HG03039 (cell line): ENCODE data around the gene CYTH2.

Experiments used
- ATAC-seq: cut with Tn5 transposase; IDR thresholded peaks from one replicate; pipeline ENCODE4 v1.9.1; 2021; ENCODE audit warnings: mild to moderate bottlenecking, moderate library complexity; ENCODE audit not compliant: unreplicated experiment

The CYTH2 gene

GRCh38 chr19:48469289-48469881, at the start of gene CYTH2:
CYTH2 (plus strand) TSS chr19:48469369; CDS start chr19:48469508, 139 bp downstream.
- ATAC-seq, result peak; percentile 26

GRCh38 chr19:48421548-48421947, 47.6 kb upstream of the CYTH2 start:
- ATAC-seq, result no peak

- ATAC-seq, result no peak
These were observed 44.4 kb upstream of the CYTH2 start for GRCh38 chr19:48424694-48425219.

GRCh38 chr19:48428670-48429069, 40.5 kb upstream of the CYTH2 start:
- ATAC-seq, result no peak

GRCh38 chr19:48433337-48433736, 35.8 kb upstream of the CYTH2 start:
- no peak for ATAC-seq

- no peak for ATAC-seq
These were observed 32.6 kb upstream of the CYTH2 start for GRCh38 chr19:48436586-48436985.

GRCh38 chr19:48441360-48442050, 27.7 kb upstream of the CYTH2 start:
- no peak for ATAC-seq

GRCh38 chr19:48442116-48443035, 26.8 kb upstream of the CYTH2 start:
- no peak for ATAC-seq

- ATAC-seq, result no peak
These were observed 25.9 kb upstream of the CYTH2 start for GRCh38 chr19:48443256-48443655.

- no peak for ATAC-seq
These were observed 25.4 kb upstream of the CYTH2 start for GRCh38 chr19:48443731-48444128.

- no peak for ATAC-seq
These were observed 24.8 kb upstream of the CYTH2 start for GRCh38 chr19:48444129-48444935.

- no peak for ATAC-seq
These were observed 24.3 kb upstream of the CYTH2 start for GRCh38 chr19:48444936-48445200.

GRCh38 chr19:48445256-48445605, 23.9 kb upstream of the CYTH2 start:
- peak; percentile 11 for ATAC-seq

GRCh38 chr19:48445606-48446481, 23.3 kb upstream of the CYTH2 start, which contains the start of gene GRWD1:
GRWD1 (plus strand) TSS chr19:48445983; CDS start chr19:48446006, 23 bp downstream.
- peak; percentile 59 for ATAC-seq

GRCh38 chr19:48446579-48446978, 22.6 kb upstream of the CYTH2 start:
- no peak for ATAC-seq

- no peak for ATAC-seq
These were observed 20.6 kb upstream of the CYTH2 start for GRCh38 chr19:48448563-48448962.

GRCh38 chr19:48450441-48450840, 18.7 kb upstream of the CYTH2 start:
- no peak for ATAC-seq

GRCh38 chr19:48450863-48451262, 18.3 kb upstream of the CYTH2 start:
- ATAC-seq, result no peak

- no peak for ATAC-seq
These were observed 17.5 kb upstream of the CYTH2 start for GRCh38 chr19:48451624-48452023.
